H1 (cell line): ENCODE results near the gene CPNE4. TPM values are rescaled to one million over a fixed set of nuclear protein-coding genes. Genes with fewer than 3 reads are reported as not detected.

Source experiments
- CTCF ChIA-PET: fragments of 300-600 bp; sonication (Branson Sonifier 250); formaldehyde crosslinking; loops from one replicate; lab custom pipeline; 2021; ENCODE audit not compliant: partially characterized antibody; lab: Charles Lee
- POLR2A ChIA-PET: fragments of 300-600 bp; sonication (Branson Sonifier 250); formaldehyde crosslinking; loops from one replicate; lab custom pipeline; 2021; ENCODE audit warnings: inconsistent platforms; ENCODE audit not compliant: partially characterized antibody; lab: Charles Lee
- DNase-seq, 2 experiments: peaks; one replicate each; pipeline versions ENCODE4 v3.0.0 to v3.0.0-alpha.2; 2010 to 2022; ENCODE audit warnings: low spot score in 2 of 2, low read depth in 1 of 2, mixed read lengths in 1 of 2
- FAIRE-seq: peaks from 2 replicates; lab custom pipeline; 2011; peaks lifted over from hg19 to GRCh38; lab: Jason Lieb, UNC
- H2AFZ ChIP-seq: 2 replicates; pipeline ENCODE4 v1.8.1; 2012; ENCODE audit warnings: low read length, inconsistent platforms
- H2AK5ac ChIP-seq: 2 replicates; pipeline ENCODE4 v1.6.1; 2013; ENCODE audit warnings: low read depth, low read length
- H2BK120ac ChIP-seq: replicated peaks from 2 replicates; pipeline ENCODE3; 2013; ENCODE audit warnings: low read depth, low read length, inconsistent platforms
- H2BK12ac ChIP-seq: 2 replicates; pipeline ENCODE4 v1.6.1; 2013; ENCODE audit warnings: low read depth, low read length
- H2BK15ac ChIP-seq: 2 replicates; pipeline ENCODE4 v1.6.1; 2013; ENCODE audit warnings: low read length
- H2BK20ac ChIP-seq: 2 replicates; pipeline ENCODE4 v1.6.1; 2013; ENCODE audit warnings: low read length
- H2BK5ac ChIP-seq: 2 replicates; pipeline ENCODE4 v1.6.1; 2013; ENCODE audit warnings: low read depth, low read length
- H3K14ac ChIP-seq: 2 replicates; pipeline ENCODE4 v1.6.1; 2013; ENCODE audit warnings: inconsistent platforms; ENCODE audit not compliant: insufficient read length
- H3K18ac ChIP-seq: 2 replicates; pipeline ENCODE4 v1.6.1; 2013; ENCODE audit warnings: low read length; ENCODE audit errors: extremely low read depth
- H3K23ac ChIP-seq: 2 replicates; pipeline ENCODE4 v1.6.1; 2013; ENCODE audit warnings: inconsistent platforms; ENCODE audit not compliant: insufficient read length
- H3K23me2 ChIP-seq: 2 replicates; pipeline ENCODE4 v1.6.1; 2013; ENCODE audit warnings: low read depth, low read length
- H3K27ac ChIP-seq: 2 replicates; pipeline ENCODE4 v1.6.1; 2011; ENCODE audit warnings: low read depth, low read length, inconsistent platforms
- H3K27me3 ChIP-seq, 4 experiments: replicated peaks in 1 of 4; 1 replicate in 1 of 4; 2 replicates in 3 of 4; pipeline versions ENCODE4 v1.6.1 to v1.8.1; 2011 to 2013; ENCODE audit warnings: low read length in 3 of 4, mild to moderate bottlenecking in 3 of 4, inconsistent platforms in 2 of 4, mixed read lengths in 2 of 4, moderate library complexity in 1 of 4; ENCODE audit not compliant: control insufficient read depth in 3 of 4, insufficient read depth in 3 of 4; ENCODE audit errors: extremely low read depth in 1 of 4
- H3K36me3 ChIP-seq, 4 experiments: 2 replicates each; pipeline versions ENCODE4 v1.6.1 to v1.8.1; 2011 to 2013; ENCODE audit warnings: mild to moderate bottlenecking in 4 of 4, low read length in 3 of 4, moderate library complexity in 2 of 4, control low read depth in 1 of 4, inconsistent platforms in 1 of 4; ENCODE audit not compliant: insufficient read depth in 4 of 4, control insufficient read depth in 2 of 4
- H3K4ac ChIP-seq: replicated peaks from 2 replicates; pipeline ENCODE3; 2013; ENCODE audit warnings: low read length, low read depth, mixed read lengths, inconsistent platforms; ENCODE audit not compliant: insufficient read length
- H3K4me1 ChIP-seq, 4 experiments: replicated peaks in 1 of 4; 1 replicate in 1 of 4; 2 replicates in 3 of 4; pipeline versions ENCODE4 v1.6.1 to v1.8.1; 2011 to 2013; ENCODE audit warnings: low read length in 3 of 4, inconsistent platforms in 2 of 4, mixed read lengths in 1 of 4; ENCODE audit not compliant: insufficient read depth in 4 of 4, control insufficient read depth in 3 of 4
- H3K4me2 ChIP-seq, 2 experiments: 2 replicates each; pipeline versions ENCODE4 v1.6.1 to v1.8.1; 2011 to 2013; ENCODE audit warnings: low read depth in 2 of 2, low read length in 2 of 2, control low read depth in 1 of 2, inconsistent platforms in 1 of 2, mild to moderate bottlenecking in 1 of 2; ENCODE audit not compliant: insufficient read depth in 1 of 2
- H3K4me3 ChIP-seq, 4 experiments: fragments of 200-600, 300-600 bp in 1 of 4; sonication (generic), shearing (Covaris generic), sonication (Bioruptor Twin) in 1 of 4; 2 replicates each; pipeline versions ENCODE4 v1.5.1 to v1.8.1; 2011 to 2016; ENCODE audit warnings: low read length in 4 of 4, low read depth in 3 of 4, control low read depth in 2 of 4, inconsistent platforms in 2 of 4, mild to moderate bottlenecking in 2 of 4, mixed read lengths in 1 of 4, moderate library complexity in 1 of 4; ENCODE audit not compliant: insufficient read depth in 2 of 4; ENCODE audit errors: extremely low read depth in 1 of 4
- H3K56ac ChIP-seq: replicated peaks from 2 replicates; pipeline ENCODE3; 2013; ENCODE audit warnings: low read depth, mild to moderate bottlenecking, mixed read lengths, low read length, inconsistent platforms; ENCODE audit not compliant: insufficient read length
- H3K79me1 ChIP-seq: 2 replicates; pipeline ENCODE4 v1.6.1; 2013; ENCODE audit warnings: low read depth, low read length, control low read depth
- H3K79me2 ChIP-seq, 2 experiments: 2 replicates each; pipeline versions ENCODE4 v1.6.1 to v1.8.1; 2012 to 2013; ENCODE audit warnings: low read length in 2 of 2, mild to moderate bottlenecking in 2 of 2, inconsistent platforms in 1 of 2; ENCODE audit not compliant: insufficient read depth in 2 of 2, control insufficient read depth in 1 of 2
- H3K9ac ChIP-seq, 4 experiments: replicated peaks in 1 of 4; 1 replicate in 1 of 4; 2 replicates in 3 of 4; pipeline versions ENCODE4 v1.6.1 to v1.8.1; 2011 to 2013; ENCODE audit warnings: low read depth in 3 of 4, low read length in 3 of 4, control low read depth in 2 of 4, mild to moderate bottlenecking in 2 of 4, moderate library complexity in 2 of 4, inconsistent platforms in 1 of 4; ENCODE audit errors: extremely low read depth in 1 of 4
- H3K9me3 ChIP-seq, 2 experiments: 2 replicates each; pipeline versions ENCODE4 v1.6.1 to v1.8.1; 2012 to 2013; ENCODE audit warnings: mild to moderate bottlenecking in 2 of 2, moderate library complexity in 2 of 2, control low read depth in 1 of 2, inconsistent platforms in 1 of 2, low read depth in 1 of 2, low read length in 1 of 2, mixed read lengths in 1 of 2; ENCODE audit not compliant: insufficient read depth in 2 of 2
- H4K20me1 ChIP-seq, 2 experiments: replicated peaks in 1 of 2; 2 replicates each; pipeline versions ENCODE3 to v1.8.1; 2011 to 2013; ENCODE audit warnings: inconsistent platforms in 2 of 2, low read length in 2 of 2, mild to moderate bottlenecking in 1 of 2; ENCODE audit not compliant: insufficient read depth in 2 of 2, control insufficient read depth in 1 of 2
- H4K5ac ChIP-seq: 2 replicates; pipeline ENCODE4 v1.6.1; 2013; ENCODE audit warnings: low read length, low read depth, mixed read lengths, inconsistent platforms; ENCODE audit not compliant: insufficient read length
- H4K8ac ChIP-seq: 2 replicates; pipeline ENCODE4 v1.8.0; 2013; ENCODE audit warnings: mild to moderate bottlenecking, moderate library complexity, low read length, inconsistent platforms; ENCODE audit not compliant: insufficient read depth; ENCODE audit errors: extremely low read depth
- H4K91ac ChIP-seq: replicated peaks from 2 replicates; pipeline ENCODE3; 2013; ENCODE audit warnings: low read length, mixed read lengths, inconsistent platforms; ENCODE audit not compliant: insufficient read length
- RAD21 ChIP-seq, 2 experiments: IDR thresholded peaks in 1 of 2; conservative IDR thresholded peaks in 1 of 2; 2 replicates each; pipeline ENCODE4 v1.6.1; 2011; ENCODE audit warnings: low read depth in 2 of 2, low read length in 2 of 2, improper control_type of control experiment in 1 of 2, inconsistent platforms in 1 of 2, mild to moderate bottlenecking in 1 of 2, moderate library complexity in 1 of 2
- SP2 ChIP-seq: IDR thresholded peaks from 2 replicates; pipeline ENCODE4 v1.6.1; 2012; ENCODE audit warnings: mild to moderate bottlenecking, low read length, inconsistent platforms
- ZNF274 ChIP-seq: IDR thresholded peaks from 2 replicates; pipeline ENCODE4 v1.7.0; 2012; ENCODE audit warnings: low read length, borderline replicate concordance; ENCODE audit errors: extremely low read depth
- WGBS, 2 experiments: shearing (Covaris generic) in 1 of 2; methylation state at CpG; one replicate each; pipeline versions ENCODE4 v1.1.6 to v1.1.7; 2013 to 2015; ENCODE audit warnings: low lambda C conversion rate in 2 of 2, mixed read lengths in 2 of 2, inconsistent platforms in 1 of 2, low coverage in 1 of 2, missing lambda C conversion rate in 1 of 2; ENCODE audit not compliant: insufficient replicate concordance in 2 of 2, insufficient coverage in 1 of 2, insufficient read length in 1 of 2; ENCODE audit errors: extremely low coverage in 1 of 2, missing lambda C conversion rate in 1 of 2; 5-methylcytosine and 5-hydroxymethylcytosine counted together
- polyA plus RNA-seq, 7 experiments: library from polyadenylated mRNA; depleted of rRNA in 3 of 7; stranded (reverse) in 5 of 7; unstranded in 2 of 7; fragments of >200 nt in 5 of 7; fragments of 200-250 nt in 2 of 7; gene quantifications; 1 replicate in 5 of 7; 2 replicates in 1 of 7; 4 replicates in 1 of 7; pipeline versions ENCODE4 v1.2.1 to v1.2.3, GENCODE V29; 2011 to 2013; ENCODE audit warnings: missing spikeins in 2 of 7, mixed read lengths in 2 of 7
- total RNA-seq: library from RNA; stranded (reverse); fragmentation: NEBNext Ultra II Directional; extraction: Animal tissue kit (Norgen Biotek cat#: 25700); gene quantifications from 2 replicates; pipeline ENCODE4 v1.2.1, GENCODE V29; 2021

The CPNE4 gene
- total and polyA plus RNA-seq, 2 of the 8 experiments (the other 6 are each of a cell fraction or from before 2014, with no cell fraction given) = 0.82 to 3.8 TPM

DNA sequence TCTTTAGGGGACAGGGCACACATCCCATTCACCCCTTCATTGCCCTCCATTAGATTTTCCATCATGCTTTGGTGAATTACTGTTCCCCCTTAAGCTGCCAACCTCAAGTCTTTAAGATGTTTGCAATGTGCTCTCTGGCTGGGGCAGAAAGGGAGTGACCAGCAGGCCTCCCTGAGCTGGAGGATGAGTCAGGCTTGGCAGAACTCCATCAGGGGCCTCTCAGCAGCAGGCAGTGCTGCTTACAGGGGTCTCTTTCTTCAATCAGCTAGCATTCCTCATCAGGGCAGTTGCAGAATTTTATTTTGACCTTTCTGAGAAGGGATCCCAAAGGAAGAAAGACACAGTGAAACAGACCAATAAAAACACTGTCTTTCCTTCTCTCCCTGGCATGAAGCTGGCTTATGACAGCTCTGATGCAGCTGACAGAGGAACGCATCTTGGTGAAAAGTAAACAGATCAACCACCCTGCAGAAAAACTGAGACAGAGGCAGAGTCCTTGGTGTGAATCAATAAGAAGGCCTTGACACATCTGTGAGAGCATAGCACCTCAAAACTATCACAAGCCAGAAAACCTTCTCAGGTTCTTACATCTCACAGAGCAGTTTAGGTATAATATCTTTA, 443.3 kb downstream of the CPNE4 start:
- H3K27me3 ChIP-seq = no peaks in the 10 kb centered on the region
- no peak overlapping the region for H3K4ac ChIP-seq
- H4K91ac ChIP-seq = no peak overlapping the region
- H3K4me3 ChIP-seq = no peak overlapping the region
- ChIA-PET CTCF (interaction anchor here (2.2 kb wide), 1 partner anchor 41 kb away, joined by 7 read pairs; no protein-coding TSS in a partner anchor), POLR2A (no interaction called here)
- H3K9ac ChIP-seq = no peak overlapping the region
- H2BK12ac ChIP-seq = no peak overlapping the region
- no peaks in the 10 kb centered on the region for H3K79me2 ChIP-seq
- H3K36me3 ChIP-seq = no peaks in the 10 kb centered on the region
- H3K27ac ChIP-seq = no peak overlapping the region
- no peak overlapping the region for H4K5ac ChIP-seq
- H3K56ac ChIP-seq = no peak overlapping the region
- H4K20me1 ChIP-seq = no peaks in the 10 kb centered on the region
- no peak overlapping the region for H2BK5ac ChIP-seq
- FAIRE-seq (no peak), DNase-seq (no peak)
- H3K4me2 ChIP-seq = no peak overlapping the region
- H2BK15ac ChIP-seq = no peak overlapping the region
- H2BK20ac ChIP-seq = no peak overlapping the region
- no peak overlapping the region for H4K8ac ChIP-seq
- H3K9me3 ChIP-seq = no peaks in the 10 kb centered on the region
- no peak overlapping the region for H3K18ac ChIP-seq
- no peak overlapping the region for H3K23ac ChIP-seq
- H3K79me1 ChIP-seq = no peaks in the 10 kb centered on the region
- H2BK120ac ChIP-seq = no peak overlapping the region
- no peak for TF ChIP-seq SP2
- no peak for TF ChIP-seq RAD21 (IDR thresholded peaks at IDR 0.05 in 1 of 2, conservative IDR thresholded peaks at IDR 0.05 in 1 of 2; ENCODE audit: low read depth in 2 of 2, low read length in 2 of 2)
- no peak for TF ChIP-seq ZNF274
- no peak overlapping the region for H3K14ac ChIP-seq
- no peaks in the 10 kb centered on the region for H3K23me2 ChIP-seq
- H2AK5ac ChIP-seq = no peak overlapping the region
- 80% methylated on average over 1 of the region's 1 CpG; no CpG with 5 or more reads in 1 of the 2 experiments for WGBS, 2 experiments
- H3K4me1 ChIP-seq = no peaks in the 10 kb centered on the region
- H2AFZ ChIP-seq = no peak overlapping the region
